GM21786 (cell line): ENCODE measurements around the gene ZNF236.
"Not testable (repeated sequence)": the region's sequence is repeated elsewhere in the genome, so short reads cannot be mapped to it uniquely, and the experiment has no call there.

Experiments used
- ATAC-seq: cut with Tn5 transposase; IDR thresholded peaks from one replicate; pipeline ENCODE4 v1.9.1; 2021; ENCODE audit not compliant: unreplicated experiment

ZNF236 gene

DNA sequence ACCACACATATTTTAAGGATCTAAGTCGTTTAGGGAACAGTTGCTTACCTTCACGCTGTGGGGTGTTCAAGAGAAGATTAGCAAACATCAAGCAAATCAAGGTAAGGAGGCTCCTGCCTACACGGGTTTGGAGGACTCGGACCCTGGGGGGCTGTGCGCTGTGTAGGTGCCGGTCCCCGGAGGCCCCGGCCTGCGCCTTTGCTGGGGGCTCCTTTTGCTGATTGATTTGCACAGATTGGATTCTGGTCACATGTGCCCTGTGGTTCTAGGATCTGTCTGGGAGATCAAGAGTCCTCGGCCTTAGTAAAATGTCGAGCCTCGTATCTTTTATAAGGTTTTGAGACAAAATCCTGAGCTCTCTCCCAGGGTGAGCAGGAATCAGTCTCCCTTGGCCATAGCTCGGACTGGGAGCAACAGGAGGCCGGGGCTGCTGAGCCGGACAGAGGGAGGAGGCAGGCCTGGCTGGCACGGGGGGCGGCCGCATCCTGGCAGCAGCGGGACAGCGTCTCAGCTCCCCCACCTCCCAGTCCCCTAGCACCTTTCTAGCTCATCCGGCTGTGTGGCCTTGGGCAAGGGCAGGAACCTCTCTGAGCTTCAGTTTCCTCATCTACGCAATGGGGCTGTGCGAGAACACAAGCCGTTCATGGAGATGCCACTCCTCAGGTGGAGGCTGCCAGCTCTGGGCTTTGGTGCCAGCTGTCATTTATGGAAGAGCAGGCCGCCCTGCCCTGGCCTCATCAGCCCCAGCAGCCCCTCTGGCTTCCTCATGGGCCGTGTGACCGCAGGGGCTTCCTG is 163.0 kb downstream of the ZNF236 start:
- no peak for ATAC-seq

DNA sequence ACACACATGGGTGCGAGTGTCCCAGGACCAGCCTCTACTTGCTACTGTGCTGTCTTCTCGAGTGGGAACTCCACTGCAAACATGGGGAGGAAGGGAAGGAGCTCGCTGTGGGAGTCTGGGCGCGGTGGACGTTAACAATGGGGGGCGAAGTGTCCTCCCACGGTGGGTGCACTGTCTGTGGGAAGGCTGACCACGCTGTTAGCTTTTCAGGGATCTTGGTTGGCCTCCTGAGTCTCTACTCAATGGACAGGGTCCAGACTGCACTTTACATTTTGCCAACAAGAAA is 163.5 kb downstream of the ZNF236 start:
- ATAC-seq, result no peak

GRCh38 chr18:76986406-76986805 is 164.0 kb downstream of the ZNF236 start:
- no peak for ATAC-seq

DNA sequence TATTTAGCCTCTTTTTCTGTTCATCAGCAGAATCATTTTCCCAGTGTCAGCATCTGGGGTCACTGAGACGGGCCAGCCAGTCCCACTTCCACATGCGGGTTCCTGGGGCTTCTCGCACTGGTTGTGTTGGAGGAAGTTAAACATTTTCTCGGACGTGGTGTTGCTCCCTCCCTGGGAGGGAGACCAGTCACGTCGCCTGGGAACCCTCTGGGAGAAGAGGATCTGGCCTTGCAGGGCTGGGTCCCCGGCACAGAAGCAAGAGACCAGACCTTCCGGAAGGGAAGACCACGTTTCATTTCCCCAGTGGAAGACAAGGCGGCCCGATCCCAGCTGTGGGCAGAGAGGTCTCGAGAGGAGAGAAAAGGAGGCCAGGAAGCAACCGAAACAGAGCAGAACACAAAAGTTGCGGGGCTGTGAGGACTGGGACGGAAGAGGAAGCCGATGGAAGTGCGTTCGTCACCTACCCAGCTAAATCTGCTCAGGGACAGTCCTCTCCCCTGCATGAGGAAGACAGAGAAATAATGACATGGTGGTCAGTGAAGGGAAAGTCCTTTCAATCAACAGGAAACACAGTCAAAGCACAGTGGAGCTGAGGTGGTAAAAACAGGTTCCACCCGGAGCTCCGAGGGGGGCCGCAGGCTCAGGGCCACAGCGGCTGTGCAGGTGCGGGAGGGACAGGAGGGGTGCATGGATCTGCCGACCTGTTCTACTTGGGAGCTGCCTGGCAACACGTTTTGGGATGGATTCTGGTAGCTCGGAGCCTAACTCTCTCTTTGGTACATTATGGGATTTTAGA is 165.9 kb downstream of the ZNF236 start:
- no peak for ATAC-seq

GRCh38 chr18:76988827-76989646 is 166.7 kb downstream of the ZNF236 start:
- ATAC-seq, result no peak

- ATAC-seq, result no peak
Measured at GRCh38 chr18:76989647-76990190, 167.4 kb downstream of the ZNF236 start.

- ATAC-seq, result not testable (repeated sequence)
Measured at GRCh38 chr18:76990343-76991020, 168.1 kb downstream of the ZNF236 start.

DNA sequence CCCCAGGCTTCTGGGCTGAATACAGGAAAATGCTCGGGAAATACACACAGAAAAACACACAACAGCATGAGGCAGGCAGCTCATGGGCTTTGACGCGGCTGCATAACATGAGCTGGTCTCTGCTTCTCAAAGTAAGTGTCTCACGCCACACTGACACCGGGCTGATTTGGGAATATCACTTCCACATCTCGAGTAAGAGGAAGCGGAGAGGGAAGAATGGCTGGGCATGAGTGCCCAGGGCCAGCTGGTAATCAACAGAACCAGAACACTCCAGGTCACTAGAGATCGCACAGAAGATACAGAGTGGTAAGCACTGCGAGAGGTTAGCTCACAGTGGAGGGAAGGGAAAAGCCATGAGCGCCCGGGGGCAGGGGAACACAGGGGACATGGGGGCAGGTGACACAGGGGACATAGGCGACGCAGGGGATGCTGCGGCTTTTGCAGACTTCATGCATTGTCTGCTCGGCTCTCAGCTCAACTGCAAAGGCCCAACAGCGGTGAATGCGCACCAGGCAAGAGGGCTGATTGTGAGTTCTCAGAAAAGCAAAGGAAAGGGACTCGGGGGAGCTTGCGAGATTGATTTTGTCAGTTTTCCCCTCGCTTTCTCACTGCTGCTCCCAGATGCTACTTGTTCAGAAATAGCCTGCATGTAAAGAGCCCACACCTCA is 168.8 kb downstream of the ZNF236 start:
- ATAC-seq, result no peak

GRCh38 chr18:76992226-76993084 is 170.1 kb downstream of the ZNF236 start:
- no peak for ATAC-seq

DNA sequence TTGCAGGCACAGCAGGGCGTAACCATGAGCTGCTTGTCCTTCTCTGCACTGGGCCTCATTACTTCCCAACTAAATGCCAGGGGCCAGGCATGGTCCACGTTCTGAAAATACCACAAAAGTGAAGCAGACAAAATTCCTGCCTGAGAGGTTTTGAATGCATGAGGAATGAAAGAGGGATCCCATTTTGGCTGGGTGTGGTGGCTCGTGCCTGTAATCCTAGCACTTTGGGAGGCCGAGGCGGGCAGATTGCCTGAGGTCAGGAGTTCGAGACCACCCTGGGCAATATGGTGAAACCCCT is 170.7 kb downstream of the ZNF236 start:
- no peak for ATAC-seq

DNA sequence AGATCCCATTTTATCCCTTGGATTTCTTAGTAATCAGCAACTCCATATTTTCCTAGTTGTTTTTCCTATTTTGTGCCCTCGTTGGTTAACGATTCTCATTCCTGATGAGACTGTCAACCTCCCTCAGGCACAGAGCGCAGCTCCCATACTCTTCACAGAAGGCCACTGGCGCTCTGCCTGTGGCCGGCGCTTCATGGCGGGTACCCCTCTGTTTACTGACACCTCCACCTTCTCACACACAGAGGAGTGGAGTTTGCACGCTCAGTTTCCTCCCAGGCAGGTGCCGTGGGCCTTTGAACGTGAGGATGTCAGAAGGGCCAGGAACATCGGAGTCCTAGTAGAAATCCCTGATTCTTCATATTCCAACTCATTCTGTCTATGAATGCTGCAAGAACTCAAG is 171.2 kb downstream of the ZNF236 start:
- ATAC-seq, result no peak

DNA sequence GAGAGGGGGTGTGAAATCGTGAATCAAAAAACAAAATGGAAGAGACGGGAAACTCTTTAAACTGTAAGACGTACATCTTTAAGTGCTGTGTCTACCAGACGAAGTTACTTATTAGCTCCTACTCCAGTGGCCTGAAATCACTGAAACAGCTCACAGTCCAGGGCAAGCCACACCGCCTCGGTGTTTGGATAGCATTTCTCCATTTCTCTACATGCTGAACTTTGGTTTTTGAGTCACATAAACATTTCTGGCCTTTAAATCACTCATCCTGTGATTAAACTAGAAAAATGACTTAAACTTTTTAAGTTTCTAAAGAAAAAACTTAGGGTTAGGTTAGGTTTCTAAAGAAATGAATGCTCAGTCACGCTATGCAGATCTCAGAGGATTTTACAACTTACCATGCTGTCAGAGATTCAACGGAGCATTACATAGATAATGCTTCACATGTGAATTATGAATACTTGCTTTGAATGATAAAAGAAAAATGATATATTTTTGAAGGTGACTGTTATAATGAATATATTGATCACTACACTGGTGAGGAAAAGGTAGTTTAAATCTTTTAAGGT is 171.8 kb downstream of the ZNF236 start:
- ATAC-seq, result no peak

DNA sequence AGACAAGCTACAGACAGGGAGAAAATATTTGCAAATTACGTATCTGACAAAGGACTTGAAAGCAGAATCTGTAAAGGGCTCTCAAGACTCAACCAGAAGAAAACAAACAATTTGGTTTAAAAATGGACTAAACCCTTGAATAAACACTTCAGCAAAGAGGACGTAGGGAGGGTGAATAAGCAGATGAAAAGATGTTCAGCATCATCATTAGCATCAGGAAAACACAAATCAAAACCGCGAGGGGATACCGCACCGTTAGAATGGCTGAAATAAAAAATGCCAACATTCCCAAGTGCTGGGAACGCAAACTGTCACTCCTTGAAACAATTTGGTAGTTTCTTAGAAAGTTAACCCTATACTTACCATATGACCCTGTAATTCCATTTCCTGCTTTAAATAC is 173.5 kb downstream of the ZNF236 start:
- no peak for ATAC-seq

GRCh38 chr18:76996429-76996828 is 174.1 kb downstream of the ZNF236 start:
- ATAC-seq, result no peak

DNA sequence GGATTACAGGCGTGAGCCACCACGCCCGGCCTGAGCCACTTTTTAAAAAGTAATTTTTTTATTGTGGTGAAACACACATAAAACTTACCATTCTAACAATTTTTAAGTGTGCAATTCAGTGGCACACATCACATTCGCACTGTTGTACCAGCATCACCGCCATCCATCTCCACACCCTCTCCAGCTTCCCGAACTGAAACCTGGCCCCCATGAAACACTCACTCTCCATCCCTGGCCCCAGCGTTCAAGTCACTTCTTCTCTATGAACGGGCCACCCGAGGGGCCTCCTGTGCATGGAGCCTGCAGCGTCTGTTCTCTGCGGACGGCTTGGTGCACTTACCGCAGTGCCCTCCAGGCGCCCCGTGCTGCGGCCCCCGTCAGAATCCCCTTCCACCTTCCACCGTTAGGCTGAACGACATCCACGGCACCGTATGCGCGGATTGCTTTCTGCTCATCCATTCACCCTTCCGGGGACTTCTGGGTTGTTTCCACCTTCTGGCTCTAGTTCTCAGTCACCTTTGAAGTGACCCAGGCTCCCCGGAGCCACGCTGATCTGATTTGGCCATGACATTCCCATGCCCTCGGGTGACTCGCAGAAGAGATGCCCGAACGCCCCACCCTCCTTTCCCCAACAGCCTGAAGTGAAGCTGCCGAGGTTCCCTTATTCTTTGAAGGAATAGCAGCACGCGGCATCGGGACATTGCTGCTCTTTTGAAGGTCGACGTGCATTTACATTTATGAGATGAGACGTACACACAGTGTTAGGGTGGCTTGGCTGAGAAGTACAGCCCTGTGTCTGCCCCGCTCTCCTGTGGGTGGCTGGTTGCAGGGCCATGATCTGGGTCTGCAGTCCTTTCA is 175.8 kb downstream of the ZNF236 start:
- ATAC-seq, result no peak

GRCh38 chr18:76999077-76999476 is 176.7 kb downstream of the ZNF236 start:
- ATAC-seq, result no peak

GRCh38 chr18:77000527-77000926 is 178.2 kb downstream of the ZNF236 start:
- no peak for ATAC-seq

- ATAC-seq, result no peak
Measured at GRCh38 chr18:77001041-77001440, 178.7 kb downstream of the ZNF236 start.
